Measurements from ENCODE around the gene TTC39C.
"Not testable (repeated sequence)": the region's sequence is repeated elsewhere in the genome, so short reads cannot be mapped to it uniquely, and the experiment has no call there.

TTC39C gene

DNA sequence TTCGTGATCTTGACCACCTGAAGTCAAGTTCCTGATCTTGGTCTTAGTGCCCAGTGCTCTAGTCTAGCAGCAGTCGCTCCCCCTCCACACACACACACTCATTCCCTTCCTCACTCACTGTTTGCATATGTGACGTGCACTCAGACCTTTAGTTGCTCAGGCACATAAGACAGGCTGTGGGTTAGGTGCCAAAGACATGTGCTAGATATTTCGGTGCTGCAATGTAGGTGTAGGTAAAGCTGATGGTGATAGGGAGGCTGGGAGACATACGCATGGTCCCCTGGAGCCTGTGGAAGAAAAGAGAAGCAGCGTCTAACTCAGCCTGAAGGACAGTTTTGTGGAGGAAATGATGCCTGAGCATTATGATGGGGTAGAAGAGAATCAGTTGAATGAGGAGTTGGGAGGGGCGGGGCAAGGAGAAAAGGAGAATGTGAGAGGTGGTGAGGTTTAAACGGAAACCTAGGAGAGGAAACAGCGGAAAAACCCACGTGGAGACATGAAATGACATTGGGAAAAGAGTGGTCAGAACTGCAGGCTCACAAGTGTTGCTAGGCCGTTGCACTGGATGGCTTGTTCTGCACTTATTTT is 3.8 kb downstream of the TTC39C start:
- DNase-seq (ENCODE audit: low spot score), result no peak

DNA sequence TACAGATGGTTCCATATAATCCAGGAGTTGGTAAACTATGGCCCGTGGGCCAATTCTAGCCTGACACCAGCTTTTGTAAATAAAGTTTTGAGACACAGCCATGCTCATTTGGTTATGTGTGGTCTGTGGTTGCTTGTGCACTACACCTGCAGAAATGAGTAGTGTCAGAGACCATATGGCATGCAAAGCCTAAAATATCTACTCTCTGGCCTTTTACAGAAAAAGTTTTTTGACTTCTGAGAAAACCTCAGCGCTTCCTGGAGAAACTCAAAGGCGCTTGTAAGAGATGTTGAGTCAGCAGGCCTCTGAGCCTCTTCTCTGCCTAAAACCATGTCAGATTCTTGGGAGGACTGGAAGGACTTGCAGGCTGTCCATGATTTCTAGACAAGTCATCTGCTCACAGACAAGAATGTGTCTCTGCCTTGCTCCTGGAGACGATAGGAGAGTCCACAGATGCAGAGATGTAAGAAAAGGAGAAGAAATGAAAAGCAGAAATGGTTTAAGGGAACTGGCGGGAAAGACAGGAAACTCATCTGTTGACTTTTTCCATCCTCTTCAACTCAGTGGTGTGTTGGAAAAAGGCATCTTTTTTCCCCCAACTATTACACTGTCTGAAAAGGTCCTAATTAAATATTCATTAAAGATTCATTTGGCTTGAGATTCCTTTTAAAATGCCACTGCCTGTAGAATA is 5.2 kb downstream of the TTC39C start:
- no peak for DNase-seq (ENCODE audit: low spot score)

GRCh38 chr18:24021505-24021904 is 7.0 kb downstream of the TTC39C start:
- no peak for DNase-seq (ENCODE audit: low spot score)

- DNase-seq (ENCODE audit: low spot score), result no peak
Measured at GRCh38 chr18:24022161-24022560, 7.6 kb downstream of the TTC39C start.

DNA sequence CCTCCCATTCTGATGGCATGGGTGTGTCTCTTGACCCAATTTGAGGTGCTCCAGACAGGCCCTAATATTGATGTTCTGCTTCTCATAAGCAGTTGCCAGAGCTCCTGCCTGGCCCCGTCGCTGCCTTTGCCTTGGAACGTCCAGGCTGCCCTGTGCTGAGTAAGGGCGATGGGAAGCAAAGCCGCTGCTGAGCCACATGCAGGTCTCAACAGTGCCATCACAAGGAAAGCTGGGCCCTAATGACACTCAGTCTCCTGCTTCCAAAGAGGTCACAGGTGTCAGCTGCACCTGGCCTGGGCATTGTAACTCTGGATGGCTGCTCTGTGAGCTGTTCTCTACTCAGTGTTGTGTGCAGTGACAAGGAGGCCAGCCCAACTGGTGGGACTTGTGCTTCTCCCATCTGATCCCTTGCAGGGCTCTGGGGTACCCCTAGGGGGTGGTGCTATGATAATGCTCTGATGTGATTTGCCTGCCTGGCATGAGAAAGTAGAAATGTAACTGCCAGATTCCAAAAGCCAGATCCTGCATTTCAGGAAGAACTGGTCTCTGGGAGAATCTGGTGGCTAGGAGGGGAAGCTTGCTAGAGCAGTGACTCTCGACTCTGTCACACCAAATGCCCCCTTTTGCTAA is 8.7 kb downstream of the TTC39C start:
- no peak for DNase-seq (ENCODE audit: low spot score)

DNA sequence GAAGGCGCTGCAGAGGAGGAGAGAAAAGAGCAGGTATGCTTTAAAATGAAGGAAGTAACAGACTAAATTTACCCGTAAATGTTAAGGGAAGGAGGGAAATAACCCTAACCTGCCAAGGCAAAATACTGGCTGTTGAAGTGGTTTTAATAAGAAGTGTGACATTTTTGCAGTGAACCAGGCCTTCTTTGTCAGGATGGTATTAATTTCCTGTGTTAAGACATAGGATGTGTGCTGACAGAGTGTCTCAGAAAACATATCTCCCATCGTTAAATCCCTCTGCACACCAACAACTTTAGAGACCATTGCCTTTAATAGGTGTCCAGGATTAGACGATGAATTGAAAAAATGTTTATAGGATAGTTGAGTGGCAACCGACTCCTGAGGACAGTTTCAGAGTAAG is 9.9 kb downstream of the TTC39C start:
- no peak for DNase-seq (ENCODE audit: low spot score)

GRCh38 chr18:24026457-24026856 is 11.9 kb downstream of the TTC39C start:
- DNase-seq (ENCODE audit: low spot score), result no peak

DNA sequence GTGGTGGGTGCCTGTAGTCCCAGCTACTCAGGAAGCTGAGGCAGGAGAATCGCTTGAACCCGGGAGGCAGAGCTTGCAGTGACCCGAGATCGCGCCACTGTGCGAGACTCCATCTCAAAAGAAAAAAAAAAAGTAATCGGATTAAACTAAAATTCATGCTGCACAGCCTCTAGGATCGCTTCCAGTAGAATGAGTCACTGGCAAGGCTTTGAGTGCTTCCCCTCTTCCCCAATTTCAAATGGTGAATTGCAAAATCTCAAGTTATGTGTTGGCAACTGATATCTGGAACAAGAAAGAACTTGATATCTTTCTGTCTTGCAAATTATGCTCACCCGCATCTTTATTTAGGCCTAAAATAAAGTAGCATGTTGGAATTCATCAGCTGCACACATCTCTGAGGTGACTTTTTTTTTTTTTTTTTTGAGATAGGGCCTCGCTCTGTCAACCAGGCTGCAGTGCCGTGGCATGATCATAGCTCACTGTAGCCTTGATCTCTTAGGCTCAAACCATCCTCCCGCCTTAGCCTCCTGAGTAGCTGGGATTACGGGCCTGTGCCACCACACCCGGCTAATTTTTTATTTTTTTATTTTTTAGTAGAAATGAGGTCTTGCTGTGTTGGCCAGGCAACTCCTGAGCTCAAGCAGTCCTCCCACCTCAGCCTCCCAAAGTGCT is 12.7 kb downstream of the TTC39C start:
- DNase-seq (ENCODE audit: low spot score), result no peak

DNA sequence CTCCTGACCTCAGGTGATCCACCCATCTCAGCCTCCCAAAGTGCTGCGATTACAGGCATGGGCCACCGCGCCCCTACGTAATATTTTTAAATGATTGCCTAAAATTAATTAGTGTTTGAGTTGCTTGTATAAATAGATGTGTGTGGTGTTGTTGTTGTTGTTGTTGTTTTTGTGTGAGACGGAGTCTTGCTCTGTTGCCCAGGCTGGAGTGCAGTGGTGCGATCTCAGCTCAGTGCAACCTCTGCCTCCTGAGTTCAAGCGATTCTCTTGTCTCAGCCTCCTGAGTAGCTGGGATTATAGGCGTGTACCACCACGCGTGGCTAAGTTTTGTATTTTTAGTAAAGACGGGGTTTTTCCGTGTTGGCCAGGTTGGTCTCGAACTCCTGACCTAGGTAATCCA is 14.4 kb downstream of the TTC39C start:
- DNase-seq (ENCODE audit: low spot score), result not testable (repeated sequence)

- no peak for DNase-seq (ENCODE audit: low spot score)
Measured at GRCh38 chr18:24031318-24031717, 16.8 kb downstream of the TTC39C start.

DNA sequence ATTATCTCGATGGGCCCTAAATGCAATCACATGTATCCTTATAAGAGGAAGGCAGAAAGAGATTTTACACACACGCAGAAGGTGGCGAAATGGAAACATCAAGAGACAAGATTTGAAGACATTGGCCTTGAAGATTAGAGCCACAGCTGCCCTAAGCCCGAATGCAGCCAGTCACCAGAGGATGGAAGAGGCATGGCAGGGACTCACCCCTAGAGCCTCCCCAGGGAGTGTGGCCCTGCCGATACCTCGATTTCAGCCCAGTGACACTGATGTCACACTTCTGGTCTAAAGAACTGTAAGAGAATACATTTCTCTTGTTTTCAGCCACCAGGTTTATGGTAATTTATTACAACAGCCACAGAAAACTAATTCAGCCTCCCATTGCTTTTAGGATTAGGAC is 17.4 kb downstream of the TTC39C start:
- no peak for DNase-seq (ENCODE audit: low spot score)

DNA sequence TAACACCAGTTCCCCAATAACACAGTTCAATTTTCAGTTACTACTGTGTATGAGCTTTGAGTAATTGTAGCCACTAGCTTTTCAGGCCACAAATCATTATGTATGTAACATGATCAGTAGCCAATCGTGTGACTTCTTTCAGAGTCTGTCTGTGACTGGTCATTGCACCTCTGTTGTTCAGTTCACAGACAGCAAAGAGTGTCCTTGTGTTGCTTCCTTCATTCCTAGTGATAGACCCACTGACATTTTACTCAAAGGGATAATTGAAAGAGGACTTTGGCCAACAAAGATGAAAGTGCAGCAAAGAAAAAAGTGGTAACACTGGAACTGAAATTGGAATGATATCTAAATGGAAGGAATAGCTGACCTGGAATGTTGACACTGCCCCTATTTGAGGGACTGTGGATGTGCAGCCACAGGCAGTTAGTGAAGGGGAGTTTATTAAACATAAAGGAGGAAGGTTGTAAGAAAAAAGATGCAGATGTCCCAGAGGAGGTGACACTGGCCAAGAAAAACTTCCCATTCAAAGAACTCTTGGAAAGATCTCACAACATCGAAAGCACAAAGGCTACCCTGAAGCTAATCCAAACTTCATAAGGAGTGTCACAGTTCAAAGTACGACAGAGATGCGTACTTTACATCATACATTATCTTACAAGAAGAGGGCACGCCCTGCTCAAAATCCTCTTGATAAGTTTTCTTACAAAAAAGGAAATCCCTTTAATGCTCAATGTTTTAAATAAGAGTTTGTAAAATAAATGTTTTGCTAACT is 19.3 kb downstream of the TTC39C start:
- DNase-seq (ENCODE audit: low spot score), result no peak

GRCh38 chr18:24035316-24035715 is 20.8 kb downstream of the TTC39C start:
- DNase-seq (ENCODE audit: low spot score), result no peak

GRCh38 chr18:24039671-24040070 is 25.1 kb downstream of the TTC39C start:
- DNase-seq (ENCODE audit: low spot score), result no peak

DNA sequence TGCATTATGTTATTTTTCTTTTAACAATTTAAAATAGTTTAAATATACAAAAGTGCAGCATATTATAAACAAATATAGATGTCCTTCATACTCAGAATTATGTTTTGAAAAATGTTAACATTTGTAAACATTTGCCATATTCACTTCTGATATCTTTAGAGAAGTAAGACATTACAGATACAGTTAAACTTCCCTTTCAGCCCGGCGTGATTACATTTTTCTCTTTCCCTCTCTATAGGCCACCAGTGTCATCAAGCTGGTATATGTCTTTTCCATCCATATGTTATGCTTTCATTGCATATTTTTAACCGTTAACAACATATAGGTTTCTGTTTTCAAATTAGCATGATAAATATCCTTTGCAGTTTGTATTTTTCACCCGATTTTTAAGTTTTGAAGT is 27.1 kb downstream of the TTC39C start:
- DNase-seq (ENCODE audit: low spot score), result no peak

DNA sequence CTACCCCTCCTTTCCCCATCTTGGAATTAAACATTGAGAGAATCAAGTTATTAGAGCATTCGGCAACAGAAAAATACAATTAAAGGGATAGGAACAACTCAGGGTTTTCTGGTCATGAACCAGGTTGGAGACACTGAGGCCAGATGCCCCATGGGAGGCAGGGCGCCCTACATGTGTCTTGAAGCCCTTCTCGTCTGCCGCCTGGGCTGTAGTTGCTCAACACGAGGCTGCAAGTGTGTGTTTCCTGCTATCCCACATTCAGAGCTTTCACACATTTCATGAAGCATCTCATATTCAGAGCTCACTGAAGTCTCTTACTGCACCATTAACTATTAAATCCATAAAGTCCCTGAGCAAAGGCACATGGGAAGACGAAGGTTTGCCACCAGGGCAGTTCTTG is 28.8 kb downstream of the TTC39C start:
- no peak for DNase-seq (ENCODE audit: low spot score)

DNA sequence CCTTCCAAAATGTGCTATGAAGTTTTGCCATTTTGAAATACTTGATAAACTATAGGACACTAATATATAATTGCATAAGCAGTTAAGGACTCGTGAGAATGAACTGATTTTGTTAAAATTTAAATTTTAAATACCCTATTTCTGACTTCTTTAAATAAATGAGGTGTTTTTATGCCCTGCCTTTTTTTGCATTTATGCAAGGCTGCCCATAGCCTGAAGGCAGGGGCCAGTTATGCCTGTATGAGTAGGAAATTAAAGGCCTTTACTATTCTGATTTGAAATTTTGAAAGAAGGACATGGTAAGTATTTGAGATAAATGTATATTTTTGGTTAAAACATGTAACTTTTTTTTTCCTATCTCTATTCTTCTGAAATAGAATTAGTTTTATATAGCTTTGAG is 33.7 kb downstream of the TTC39C start:
- DNase-seq (ENCODE audit: low spot score), result no peak

GRCh38 chr18:24049142-24049541 is 34.6 kb downstream of the TTC39C start:
- no peak for DNase-seq (ENCODE audit: low spot score)

GRCh38 chr18:24051031-24051947 is 36.7 kb downstream of the TTC39C start:
- DNase-seq (ENCODE audit: low spot score), result no peak

DNA sequence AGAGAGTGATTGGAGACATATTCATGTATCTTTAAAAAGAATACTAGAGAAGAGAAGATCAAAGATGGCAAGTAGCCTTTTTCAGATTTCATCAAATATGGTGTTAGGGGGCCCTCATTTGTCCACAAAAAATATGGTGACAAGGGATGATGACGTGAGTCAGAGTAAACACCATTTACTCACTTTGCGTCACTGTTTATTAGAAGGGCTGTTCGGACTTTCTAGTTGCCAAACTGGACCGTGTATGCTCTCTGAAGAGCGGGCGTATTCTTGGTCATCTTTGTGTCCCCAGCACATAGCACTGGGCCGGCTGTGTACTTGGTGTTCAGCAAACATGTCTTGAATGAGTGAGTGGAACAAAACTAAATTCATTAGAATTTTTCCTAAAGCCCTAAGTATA is 37.5 kb downstream of the TTC39C start:
- DNase-seq (ENCODE audit: low spot score), result no peak

GRCh38 chr18:24053211-24053610 is 38.7 kb downstream of the TTC39C start:
- no peak for DNase-seq (ENCODE audit: low spot score)
